SIG-M5 treated with dmso at 0.1 percent for 504 hours (cell line): ENCODE results near the gene SERPINB8.

Experiments used
- DNase-seq: peaks from one replicate; lab custom pipeline; 2025; ENCODE audit not compliant: unreplicated experiment; lab: John Stamatoyannopoulos, UW

The SERPINB8 gene

DNA sequence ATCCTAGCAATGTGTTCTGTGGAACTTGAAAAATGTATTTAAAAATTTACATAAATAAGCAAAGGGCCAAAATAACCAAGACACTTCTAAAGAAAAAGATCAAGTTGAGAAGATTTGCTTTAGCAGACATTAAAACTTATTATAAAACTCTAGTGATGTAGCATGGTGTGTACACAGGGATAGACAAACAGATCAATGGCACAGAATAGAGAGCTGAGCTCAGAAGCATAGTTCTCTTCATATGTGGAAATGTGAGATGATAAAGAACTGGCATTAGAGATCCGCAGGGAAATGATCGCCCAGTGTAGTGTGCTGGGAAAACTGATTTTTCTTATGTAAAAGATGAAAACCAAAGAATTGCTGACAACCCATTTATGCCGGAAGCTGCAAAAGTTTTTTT is 39.4 kb downstream of the SERPINB8 start:
- DNase-seq = no peak

DNA sequence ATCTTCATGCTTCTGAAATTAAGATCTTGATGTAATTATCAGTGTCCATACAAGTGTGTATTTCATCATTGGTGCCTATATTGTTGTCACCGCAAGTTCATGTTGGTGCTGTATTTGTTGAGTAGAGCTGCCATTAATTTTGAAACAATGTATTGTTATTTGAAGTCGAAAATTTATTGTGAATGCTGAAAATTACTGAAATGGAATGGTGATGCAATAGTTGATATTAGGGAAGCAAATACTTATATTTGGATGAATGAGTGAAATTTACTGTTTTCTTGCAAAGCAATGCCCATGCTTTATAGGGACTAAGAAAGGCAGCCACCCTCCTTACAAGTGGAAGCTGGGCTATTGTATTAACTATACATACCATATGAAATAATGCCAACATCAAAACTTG is 41.6 kb downstream of the SERPINB8 start:
- DNase-seq = no peak

DNA sequence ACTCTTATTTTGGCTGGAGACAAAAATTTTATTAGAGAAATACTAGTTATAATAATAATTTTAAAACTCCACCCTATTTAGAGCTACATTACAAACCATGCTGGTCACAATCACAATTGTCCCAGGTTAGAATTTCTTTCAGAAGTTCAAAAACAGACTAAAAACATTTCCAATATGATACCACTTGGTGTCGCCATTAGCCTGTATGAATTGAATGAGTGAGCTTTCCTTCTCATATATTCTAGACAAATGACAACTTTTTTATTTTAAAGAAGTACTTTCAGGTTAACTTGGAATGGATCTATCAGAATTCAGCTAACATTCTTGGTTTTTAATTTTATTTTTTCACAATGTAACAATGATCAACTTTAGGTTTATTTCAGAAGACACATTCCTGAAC is 48.0 kb downstream of the SERPINB8 start:
- DNase-seq = peak; percentile 25

DNA sequence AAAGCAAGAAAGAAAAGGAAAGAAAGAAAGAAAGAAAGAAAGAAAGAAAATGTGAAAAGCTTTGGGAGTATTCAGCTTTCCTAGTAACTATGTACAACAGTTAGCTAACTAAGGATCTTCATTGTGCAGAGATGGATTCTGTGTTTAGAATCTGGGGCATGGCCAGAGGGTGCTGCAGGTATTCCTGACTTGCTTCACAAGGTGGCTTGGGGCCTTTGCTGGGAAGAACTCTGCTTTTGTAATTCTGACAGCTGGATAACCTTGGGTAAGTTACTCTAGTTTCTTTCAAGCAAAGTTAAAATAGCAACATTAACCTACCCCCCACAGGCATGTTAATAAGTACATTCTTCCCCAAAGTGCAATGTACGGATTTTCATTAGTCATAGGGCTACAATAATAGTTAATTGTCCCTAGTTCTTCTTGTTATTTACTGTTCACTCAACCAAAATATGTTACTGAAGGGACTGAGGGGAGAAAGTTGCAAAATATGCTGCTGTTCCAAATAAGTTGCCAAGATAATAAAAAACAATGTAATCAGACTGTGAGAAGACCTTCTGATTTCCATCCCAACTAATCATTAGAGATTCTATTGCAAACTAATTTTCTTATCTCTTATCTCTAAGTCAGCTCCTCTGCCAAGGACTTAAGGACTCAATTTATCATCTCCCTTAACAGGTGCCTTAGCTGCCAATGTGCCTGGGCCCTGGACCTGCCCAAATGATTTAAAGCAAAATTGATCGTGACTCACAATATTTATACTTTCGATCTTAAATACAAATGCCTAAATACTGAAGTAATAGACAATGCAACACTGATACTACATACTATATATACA is 50.3 kb downstream of the SERPINB8 start:
- DNase-seq = no peak

DNA sequence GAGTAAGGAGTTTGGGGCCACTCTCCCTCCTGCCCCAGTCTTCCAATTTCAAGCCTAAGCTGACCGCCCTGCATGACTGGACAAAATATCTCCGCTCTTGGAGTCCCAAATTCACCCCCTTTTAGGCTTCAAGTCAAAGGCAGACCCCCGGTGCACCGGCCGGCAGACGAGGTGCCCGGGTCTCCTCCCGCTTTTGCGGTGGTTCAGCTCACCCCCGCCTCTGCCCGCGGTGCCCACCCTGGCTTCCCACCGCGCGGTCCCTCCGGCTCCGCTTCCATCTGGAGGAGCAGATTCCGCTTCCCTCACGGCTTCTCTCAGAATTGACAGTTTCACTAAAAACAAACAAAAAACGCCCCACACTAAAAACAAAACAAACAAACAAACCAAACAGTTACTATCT is 56.5 kb downstream of the SERPINB8 start:
- no peak for DNase-seq

DNA sequence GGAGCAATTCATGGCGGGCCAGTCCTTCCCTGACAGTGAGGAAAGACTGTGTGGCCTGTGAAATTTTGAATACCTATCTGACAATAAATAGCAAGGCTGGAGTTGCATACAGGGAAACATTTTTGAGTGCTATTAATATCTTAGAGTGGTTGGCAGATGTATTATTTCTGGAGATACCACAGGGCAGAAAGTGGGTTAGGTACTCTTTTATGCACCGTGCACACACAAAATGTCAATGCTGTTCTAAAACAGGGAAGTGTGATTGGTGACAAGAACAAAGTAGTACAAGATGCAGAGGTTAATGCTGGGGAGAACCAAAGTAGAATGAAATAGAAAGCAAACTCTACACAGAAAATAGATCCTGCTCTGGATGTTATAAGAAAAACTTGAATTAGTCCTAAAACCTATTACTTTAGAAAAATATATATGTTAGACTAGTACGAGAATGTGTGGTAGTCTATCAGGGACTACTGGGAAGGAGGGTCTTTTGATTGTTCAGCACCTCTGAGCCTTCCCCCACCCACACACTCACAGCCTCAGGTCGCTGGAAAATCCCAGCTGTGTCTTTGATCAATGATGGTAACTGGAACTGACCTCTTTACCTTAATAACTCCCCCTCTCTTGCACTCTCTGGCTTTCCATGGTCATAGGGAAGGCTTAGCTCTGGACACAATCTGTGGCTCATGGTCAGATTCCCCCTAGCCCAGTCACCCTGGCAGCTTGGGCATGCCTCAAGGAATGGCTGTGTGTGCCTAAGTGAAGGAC is 58.2 kb downstream of the SERPINB8 start:
- DNase-seq = no peak

DNA sequence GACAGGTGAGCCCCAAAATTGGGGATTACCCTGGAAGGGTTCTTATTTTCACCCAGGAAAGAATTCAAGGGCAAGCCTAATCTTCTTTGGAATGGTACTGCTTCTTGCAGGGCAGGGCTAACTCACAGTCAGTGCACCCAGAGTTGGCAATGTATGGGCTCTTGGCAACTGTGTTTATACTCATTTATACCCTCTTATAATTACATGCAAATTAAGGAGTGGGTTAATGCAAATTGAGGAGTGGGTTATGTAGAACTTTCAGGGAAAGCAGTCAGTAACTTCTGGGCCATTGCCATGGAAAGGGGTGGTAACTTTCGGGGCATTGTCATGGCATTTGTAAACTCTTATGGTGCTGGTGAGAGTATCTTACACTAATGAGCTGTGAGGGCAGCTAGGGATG is 59.2 kb downstream of the SERPINB8 start:
- DNase-seq = no peak

DNA sequence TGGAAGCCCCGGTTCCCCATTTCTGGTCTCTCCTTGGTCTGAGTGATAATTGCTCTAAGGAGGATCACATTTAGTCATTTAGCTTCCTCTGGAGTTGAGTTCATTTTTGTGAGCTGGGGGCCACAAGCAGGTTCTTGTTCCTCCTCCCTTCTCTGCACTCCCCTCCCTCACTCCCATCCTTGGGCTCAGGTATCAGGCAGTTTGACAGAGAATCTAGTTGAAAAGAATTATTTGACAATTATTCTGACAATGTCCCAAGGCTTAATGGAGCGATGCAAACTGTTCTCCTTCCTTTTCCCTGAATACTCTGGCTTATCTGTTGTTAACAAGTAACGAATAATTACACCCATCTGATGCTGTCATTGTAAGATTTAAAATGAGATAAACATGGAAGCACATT is 61.5 kb downstream of the SERPINB8 start:
- no peak for DNase-seq

DNA sequence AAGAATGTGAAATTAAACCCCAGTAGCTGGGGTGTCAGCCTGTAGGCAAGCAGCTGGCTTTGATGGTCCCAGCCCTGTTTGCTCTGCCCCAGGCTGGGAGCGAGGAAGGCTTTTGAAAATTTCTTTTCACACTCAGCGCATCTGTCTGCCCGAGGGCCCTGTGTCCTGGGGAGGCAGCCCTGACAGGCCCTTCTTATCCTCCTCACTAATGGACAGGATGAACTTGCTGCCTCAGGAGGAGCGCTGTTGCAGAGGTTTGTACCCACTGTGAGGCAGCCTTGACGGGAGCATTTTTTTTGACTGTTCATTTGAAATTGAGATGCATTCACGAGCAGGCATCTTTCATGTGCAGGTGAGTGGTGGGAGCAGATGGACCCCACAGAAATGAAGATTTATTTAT is 62.4 kb downstream of the SERPINB8 start:
- DNase-seq = no peak

DNA sequence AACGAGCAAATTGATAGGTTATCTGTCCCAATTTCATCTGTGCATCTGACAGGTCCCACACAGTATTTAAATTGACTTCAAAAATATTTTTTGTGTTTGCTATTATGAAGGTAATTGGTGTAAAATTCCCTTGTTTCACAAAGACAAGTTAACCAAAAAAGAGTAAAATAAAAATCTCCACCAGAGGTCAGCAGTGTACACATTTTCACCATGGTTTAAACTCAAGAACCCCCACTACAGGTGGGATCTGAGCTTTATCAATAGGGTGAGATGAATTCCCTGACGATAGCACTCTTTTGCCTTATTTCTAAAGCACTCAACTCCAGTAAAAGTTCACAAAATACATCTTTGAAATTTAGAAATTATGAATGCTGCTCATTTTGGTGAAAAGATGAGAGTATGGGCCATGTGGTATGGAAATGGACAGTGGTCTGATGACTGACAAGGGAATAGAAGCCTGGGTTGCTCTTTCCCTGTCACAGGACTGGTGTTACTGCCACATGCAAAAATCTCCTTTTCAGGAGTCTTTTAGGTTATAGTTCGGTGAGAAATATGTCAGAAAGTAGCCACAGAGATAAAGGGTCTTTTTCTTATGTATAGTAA is 68.0 kb downstream of the SERPINB8 start:
- DNase-seq = peak; percentile 34
